ENCODE data around the gene ZNF439.

DNA sequence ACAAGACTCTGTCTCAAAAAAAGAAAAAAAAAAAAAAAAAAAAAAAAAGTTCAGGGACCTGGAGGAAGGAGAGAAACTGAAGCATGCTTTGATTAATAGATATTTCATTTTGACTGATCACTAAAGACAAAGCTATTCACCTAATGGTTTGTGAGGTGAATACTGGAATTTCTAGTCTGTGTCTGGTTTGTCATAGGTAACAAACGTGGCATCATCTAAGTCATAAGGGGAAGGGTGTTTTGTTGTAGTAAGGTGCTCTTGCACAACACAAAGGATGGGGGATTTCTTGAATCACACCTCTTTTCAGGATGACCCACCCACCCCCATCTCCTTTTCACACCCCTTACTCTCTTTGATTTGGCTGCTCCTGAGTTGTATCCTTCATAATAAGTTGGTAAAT, 25.2 kb downstream of the ZNF439 start:
- TF ChIP-seq, protein P1, sequence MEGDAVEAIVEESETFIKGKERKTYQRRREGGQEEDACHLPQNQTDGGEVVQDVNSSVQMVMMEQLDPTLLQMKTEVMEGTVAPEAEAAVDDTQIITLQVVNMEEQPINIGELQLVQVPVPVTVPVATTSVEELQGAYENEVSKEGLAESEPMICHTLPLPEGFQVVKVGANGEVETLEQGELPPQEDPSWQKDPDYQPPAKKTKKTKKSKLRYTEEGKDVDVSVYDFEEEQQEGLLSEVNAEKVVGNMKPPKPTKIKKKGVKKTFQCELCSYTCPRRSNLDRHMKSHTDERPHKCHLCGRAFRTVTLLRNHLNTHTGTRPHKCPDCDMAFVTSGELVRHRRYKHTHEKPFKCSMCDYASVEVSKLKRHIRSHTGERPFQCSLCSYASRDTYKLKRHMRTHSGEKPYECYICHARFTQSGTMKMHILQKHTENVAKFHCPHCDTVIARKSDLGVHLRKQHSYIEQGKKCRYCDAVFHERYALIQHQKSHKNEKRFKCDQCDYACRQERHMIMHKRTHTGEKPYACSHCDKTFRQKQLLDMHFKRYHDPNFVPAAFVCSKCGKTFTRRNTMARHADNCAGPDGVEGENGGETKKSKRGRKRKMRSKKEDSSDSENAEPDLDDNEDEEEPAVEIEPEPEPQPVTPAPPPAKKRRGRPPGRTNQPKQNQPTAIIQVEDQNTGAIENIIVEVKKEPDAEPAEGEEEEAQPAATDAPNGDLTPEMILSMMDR (IDR thresholded peaks at IDR 0.05), result no peak
- no peak for TF ChIP-seq POLR2A (IDR thresholded peaks at IDR 0.05)
